Retinal pigment epithelial cell (primary cell): ENCODE data around the gene CELSR1.

Source experiments
- DNase-seq: peaks from one replicate; pipeline ENCODE4 v3.0.0-alpha.2; 2010; ENCODE audit warnings: low read depth
- H3K4me3 ChIP-seq: 2 replicates; pipeline ENCODE4 v1.5.1; 2011; ENCODE audit warnings: mild to moderate bottlenecking, low read length, control low read depth, moderate library complexity
- CTCF ChIP-seq: conservative IDR thresholded peaks from 2 replicates; pipeline ENCODE4 v1.5.1; 2011; ENCODE audit warnings: low read depth, low read length, control low read depth, inconsistent platforms

CELSR1 gene

GRCh38 chr22:46347646-46348045 is 189.8 kb downstream of the CELSR1 start:
- H3K4me3 ChIP-seq: no peak overlapping the region
- TF ChIP-seq CTCF: no peak
- DNase-seq: no peak

- no peak for TF ChIP-seq CTCF
- DNase-seq: no peak
- no peak overlapping the region for H3K4me3 ChIP-seq
These were observed 190.6 kb downstream of the CELSR1 start for GRCh38 chr22:46346680-46347405.

GRCh38 chr22:46340676-46341075 is 196.7 kb downstream of the CELSR1 start:
- no peak for TF ChIP-seq CTCF
- DNase-seq: no peak
- H3K4me3 ChIP-seq: no peak overlapping the region

GRCh38 chr22:46339956-46340355 is 197.5 kb downstream of the CELSR1 start:
- TF ChIP-seq CTCF: no peak
- no peak for DNase-seq
- H3K4me3 ChIP-seq: no peak overlapping the region

GRCh38 chr22:46338636-46339035 is 198.8 kb downstream of the CELSR1 start:
- no peak overlapping the region for H3K4me3 ChIP-seq
- TF ChIP-seq CTCF: no peak
- DNase-seq: no peak

- DNase-seq: no peak
- no peak for TF ChIP-seq CTCF
- H3K4me3 ChIP-seq: no peak overlapping the region
These were observed 199.6 kb downstream of the CELSR1 start for GRCh38 chr22:46337870-46338269.
